Panc1 (cell line): ENCODE data around the gene CDH26. TPM values are rescaled to one million over a fixed set of nuclear protein-coding genes. Genes with fewer than 3 reads are reported as not detected.

Source experiments
- ATAC-seq: fragments of 200-7000 bp; cut with Tn5 transposase; 2 replicates; pipeline ENCODE4 v1.9.1; 2020; ENCODE audit warnings: mild to moderate bottlenecking, moderate library complexity
- BruUV-seq: library from RNA; stranded (reverse); fragments of 400-500 nt; replicated peaks from 2 replicates; lab custom pipeline; 2021; lab: Mats Ljungman, UMichigan
- CTCF ChIA-PET: fragments of 300-600 bp; sonication (Branson Sonifier 250); formaldehyde crosslinking; loops from one replicate; lab custom pipeline; 2022; ENCODE audit warnings: antibody characterized with exemption; lab: Charles Lee
- POLR2A ChIA-PET: fragments of 300-600 bp; sonication (Branson Sonifier 250); formaldehyde crosslinking; loops from one replicate; lab custom pipeline; 2022; ENCODE audit warnings: antibody characterized with exemption; lab: Charles Lee
- DNase-seq: peaks from one replicate; pipeline ENCODE4 v3.0.0-alpha.2; 2010; ENCODE audit warnings: low read depth, low spot score
- H3K27ac ChIP-seq: 2 replicates; pipeline ENCODE4 v1.5.1; 2011; ENCODE audit warnings: mild to moderate bottlenecking, low read length, inconsistent platforms
- H3K27me3 ChIP-seq: fragments of 200-500 bp; sonication (Bioruptor generic); 2 replicates; pipeline ENCODE4 v1.6.0; 2014; ENCODE audit warnings: low read length, inconsistent platforms; ENCODE audit not compliant: control insufficient read depth, insufficient read depth
- H3K36me3 ChIP-seq: fragments of 200-500 bp; sonication (Bioruptor generic); 2 replicates; pipeline ENCODE4 v1.5.1; 2014; ENCODE audit warnings: inconsistent platforms, mild to moderate bottlenecking, low read length, moderate library complexity; ENCODE audit not compliant: control insufficient read depth, insufficient read depth
- H3K4me1 ChIP-seq: 2 replicates; pipeline ENCODE4 v1.5.1; 2011; ENCODE audit warnings: inconsistent platforms, mild to moderate bottlenecking, low read length, moderate library complexity; ENCODE audit not compliant: control insufficient read depth, insufficient read depth
- H3K4me3 ChIP-seq, 2 experiments: 2 replicates each; pipeline ENCODE4 v1.5.1; 2011 to 2012; ENCODE audit warnings: low read depth in 2 of 2, low read length in 2 of 2, mild to moderate bottlenecking in 2 of 2, inconsistent platforms in 1 of 2, moderate library complexity in 1 of 2
- H3K9me3 ChIP-seq: fragments of 200-500 bp; sonication (Bioruptor generic); 2 replicates; pipeline ENCODE4 v1.5.1; 2014; ENCODE audit warnings: low read depth, mild to moderate bottlenecking, inconsistent platforms, low read length, moderate library complexity; ENCODE audit not compliant: control insufficient read depth, insufficient read depth
- POLR2AphosphoS5 ChIP-seq: IDR thresholded peaks from 2 replicates; pipeline ENCODE4 v1.6.1; 2012; ENCODE audit warnings: mild to moderate bottlenecking, low read depth, low read length, moderate library complexity
- SIN3A ChIP-seq: IDR thresholded peaks from 2 replicates; pipeline ENCODE4 v1.6.1; 2012; ENCODE audit warnings: low read depth, mild to moderate bottlenecking, low read length, moderate library complexity, borderline replicate concordance; ENCODE audit not compliant: insufficient read depth
- TCF7L2 ChIP-seq: IDR thresholded peaks from 2 replicates; pipeline ENCODE4 v1.6.1; 2011; ENCODE audit warnings: mild to moderate bottlenecking, low read depth, low read length, inconsistent platforms
- in situ Hi-C: cut with HindIII; loops from 2 replicates; pipeline ENCODE4 v1.10.0; 2016; ENCODE audit warnings: low sequenced_read_pairs, low pct_unique_long_range_greater_than_20kb
- intact Hi-C: fragments of 100-400 bp; cut with micrococcal nuclease; formaldehyde crosslinking; loops from one replicate; pipeline ENCODE4 v1.10.0; 2022; ENCODE audit not compliant: unreplicated experiment
- total RNA-seq: library from RNA; stranded (reverse); gene quantifications from one replicate; pipeline ENCODE4 v1.2.1, GENCODE V29; 2021; ENCODE audit not compliant: unreplicated experiment
- TF ChIP-seq, protein P1 (sequence below): fragments of 450-650 bp; IDR thresholded peaks from 2 replicates; pipeline ENCODE4 v1.5.1; 2017; ENCODE audit warnings: mild to moderate bottlenecking
- TF ChIP-seq, protein P2 (sequence below), 2 experiments: IDR thresholded peaks; 2 replicates each; pipeline ENCODE4 v1.6.1; 2011 to 2012; ENCODE audit warnings: low read depth in 2 of 2, control low read depth in 1 of 2, low read length in 1 of 2, mild to moderate bottlenecking in 1 of 2, moderate library complexity in 1 of 2; ENCODE audit not compliant: insufficient read depth in 1 of 2

CDH26 gene
- total RNA-seq, 1 experiment from 2014 or later, result 0.46 TPM

DNA sequence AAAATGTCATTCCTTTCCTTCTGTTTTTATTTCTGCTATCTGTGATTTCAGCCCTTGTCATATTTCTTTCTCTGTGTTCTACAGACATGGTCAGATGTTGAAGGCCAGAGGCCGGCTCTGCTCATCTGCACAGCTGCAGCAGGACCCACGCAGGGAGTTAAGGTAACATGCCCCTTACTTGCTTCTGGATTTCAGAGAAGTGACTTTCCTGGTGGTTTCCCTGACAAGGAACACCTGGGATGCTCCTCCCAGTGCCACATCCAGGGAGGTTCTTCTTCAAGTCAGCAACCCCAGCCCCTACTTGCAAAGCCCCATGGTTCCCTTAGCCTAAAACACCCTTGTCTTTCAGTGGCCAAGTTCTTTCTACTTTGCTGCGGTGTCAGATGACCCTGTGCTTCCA lies 41.3 kb downstream of the CDH26 start:
- no peak overlapping the region for H3K27ac ChIP-seq
- no peak overlapping the region for H3K4me3 ChIP-seq
- no peaks in the 10 kb centered on the region for H3K4me1 ChIP-seq
- no peaks in the 10 kb centered on the region for H3K36me3 ChIP-seq
- ATAC-seq (no peak), DNase-seq (no peak)
- no peaks in the 10 kb centered on the region for H3K9me3 ChIP-seq
- peaks cover 2% of the 10 kb centered on the region for H3K27me3 ChIP-seq
- in situ Hi-C loops (no loop called here), intact Hi-C loops (no loop called here)
- no TSS peak for BruUV-seq
- TF ChIP-seq POLR2AphosphoS5, result no peak
- TF ChIP-seq, protein P1, sequence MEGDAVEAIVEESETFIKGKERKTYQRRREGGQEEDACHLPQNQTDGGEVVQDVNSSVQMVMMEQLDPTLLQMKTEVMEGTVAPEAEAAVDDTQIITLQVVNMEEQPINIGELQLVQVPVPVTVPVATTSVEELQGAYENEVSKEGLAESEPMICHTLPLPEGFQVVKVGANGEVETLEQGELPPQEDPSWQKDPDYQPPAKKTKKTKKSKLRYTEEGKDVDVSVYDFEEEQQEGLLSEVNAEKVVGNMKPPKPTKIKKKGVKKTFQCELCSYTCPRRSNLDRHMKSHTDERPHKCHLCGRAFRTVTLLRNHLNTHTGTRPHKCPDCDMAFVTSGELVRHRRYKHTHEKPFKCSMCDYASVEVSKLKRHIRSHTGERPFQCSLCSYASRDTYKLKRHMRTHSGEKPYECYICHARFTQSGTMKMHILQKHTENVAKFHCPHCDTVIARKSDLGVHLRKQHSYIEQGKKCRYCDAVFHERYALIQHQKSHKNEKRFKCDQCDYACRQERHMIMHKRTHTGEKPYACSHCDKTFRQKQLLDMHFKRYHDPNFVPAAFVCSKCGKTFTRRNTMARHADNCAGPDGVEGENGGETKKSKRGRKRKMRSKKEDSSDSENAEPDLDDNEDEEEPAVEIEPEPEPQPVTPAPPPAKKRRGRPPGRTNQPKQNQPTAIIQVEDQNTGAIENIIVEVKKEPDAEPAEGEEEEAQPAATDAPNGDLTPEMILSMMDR, result no peak
- no peak for TF ChIP-seq TCF7L2
- TF ChIP-seq SIN3A, result no peak
- TF ChIP-seq, protein P2, sequence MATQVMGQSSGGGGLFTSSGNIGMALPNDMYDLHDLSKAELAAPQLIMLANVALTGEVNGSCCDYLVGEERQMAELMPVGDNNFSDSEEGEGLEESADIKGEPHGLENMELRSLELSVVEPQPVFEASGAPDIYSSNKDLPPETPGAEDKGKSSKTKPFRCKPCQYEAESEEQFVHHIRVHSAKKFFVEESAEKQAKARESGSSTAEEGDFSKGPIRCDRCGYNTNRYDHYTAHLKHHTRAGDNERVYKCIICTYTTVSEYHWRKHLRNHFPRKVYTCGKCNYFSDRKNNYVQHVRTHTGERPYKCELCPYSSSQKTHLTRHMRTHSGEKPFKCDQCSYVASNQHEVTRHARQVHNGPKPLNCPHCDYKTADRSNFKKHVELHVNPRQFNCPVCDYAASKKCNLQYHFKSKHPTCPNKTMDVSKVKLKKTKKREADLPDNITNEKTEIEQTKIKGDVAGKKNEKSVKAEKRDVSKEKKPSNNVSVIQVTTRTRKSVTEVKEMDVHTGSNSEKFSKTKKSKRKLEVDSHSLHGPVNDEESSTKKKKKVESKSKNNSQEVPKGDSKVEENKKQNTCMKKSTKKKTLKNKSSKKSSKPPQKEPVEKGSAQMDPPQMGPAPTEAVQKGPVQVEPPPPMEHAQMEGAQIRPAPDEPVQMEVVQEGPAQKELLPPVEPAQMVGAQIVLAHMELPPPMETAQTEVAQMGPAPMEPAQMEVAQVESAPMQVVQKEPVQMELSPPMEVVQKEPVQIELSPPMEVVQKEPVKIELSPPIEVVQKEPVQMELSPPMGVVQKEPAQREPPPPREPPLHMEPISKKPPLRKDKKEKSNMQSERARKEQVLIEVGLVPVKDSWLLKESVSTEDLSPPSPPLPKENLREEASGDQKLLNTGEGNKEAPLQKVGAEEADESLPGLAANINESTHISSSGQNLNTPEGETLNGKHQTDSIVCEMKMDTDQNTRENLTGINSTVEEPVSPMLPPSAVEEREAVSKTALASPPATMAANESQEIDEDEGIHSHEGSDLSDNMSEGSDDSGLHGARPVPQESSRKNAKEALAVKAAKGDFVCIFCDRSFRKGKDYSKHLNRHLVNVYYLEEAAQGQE (IDR thresholded peaks at IDR 0.05; ENCODE audit: insufficient read depth in 1 of 2, low read depth in 2 of 2, low read length in 1 of 2), result no peak
- ChIA-PET POLR2A (no interaction called here), CTCF (no interaction called here)

DNA sequence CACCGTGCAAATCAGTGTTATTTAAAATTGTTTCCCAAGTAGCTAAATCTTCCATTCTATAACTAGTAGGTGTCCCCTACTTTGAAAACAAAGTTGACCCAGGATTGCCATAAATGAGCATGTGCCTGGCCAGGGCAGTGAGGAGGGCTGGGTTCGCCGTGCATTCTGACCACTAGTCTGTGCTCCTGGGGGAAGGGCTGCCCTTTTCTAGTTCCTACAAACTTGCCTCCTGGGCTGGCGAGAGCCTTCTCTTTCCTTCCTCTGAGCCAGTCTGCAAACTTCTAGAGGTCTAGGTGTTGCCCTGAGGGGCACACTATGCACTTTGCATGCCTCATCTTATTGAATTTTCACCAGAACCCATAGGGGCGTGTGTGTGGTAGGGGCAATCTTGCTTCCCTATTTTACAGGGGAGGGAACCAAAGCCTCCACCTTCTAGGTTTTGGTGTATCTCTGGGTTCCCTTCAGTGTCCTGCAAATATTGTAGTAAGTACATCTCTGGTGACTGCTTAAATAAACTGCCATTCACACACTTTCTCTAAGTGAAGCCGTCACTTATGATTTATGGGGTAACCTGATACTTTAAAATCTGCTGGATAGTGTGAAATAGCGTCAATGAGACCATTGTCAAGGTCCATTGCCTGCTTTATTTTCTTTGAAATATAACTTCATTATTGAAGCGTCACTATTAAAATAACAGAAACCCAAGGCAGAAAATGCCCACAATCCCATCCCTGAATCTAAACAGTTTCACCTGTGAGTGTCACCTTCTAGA lies 42.2 kb downstream of the CDH26 start:
- H3K36me3 ChIP-seq, result no peaks in the 10 kb centered on the region
- no TSS peak for BruUV-seq
- H3K27me3 ChIP-seq, result peaks cover 2% of the 10 kb centered on the region
- POLR2A ChIA-PET, result no interaction called here
- TF ChIP-seq TCF7L2, result no peak
- TF ChIP-seq, protein P2 (IDR thresholded peaks at IDR 0.05; ENCODE audit: insufficient read depth in 1 of 2, low read depth in 2 of 2, low read length in 1 of 2), result no peak
- TF ChIP-seq POLR2AphosphoS5, result no peak
- no peak for TF ChIP-seq SIN3A
- TF ChIP-seq, protein P1, result no peak
- no peak for ATAC-seq
- H3K9me3 ChIP-seq, result no peaks in the 10 kb centered on the region
- in situ Hi-C loops, result no loop called here
- intact Hi-C loops, result no loop called here
- H3K27ac ChIP-seq, result no peak overlapping the region
- H3K4me1 ChIP-seq, result no peaks in the 10 kb centered on the region
- DNase-seq, result no peak
- CTCF ChIA-PET, result no interaction called here
- H3K4me3 ChIP-seq, result no peak overlapping the region
